PC-3 (cell line): ENCODE measurements around the gene PRKCE. TPM values are rescaled to one million over a fixed set of nuclear protein-coding genes. Genes with fewer than 3 reads are reported as not detected.

Experiments
- ATAC-seq: fragments of 200-7000 bp; cut with Tn5 transposase; 2 replicates; pipeline ENCODE4 v1.9.1; 2020; ENCODE audit warnings: mild to moderate bottlenecking, moderate library complexity
- BruUV-seq: library from RNA; stranded (reverse); fragments of 400-500 nt; replicated peaks from 2 replicates; lab custom pipeline; 2021; lab: Mats Ljungman, UMichigan
- CTCF ChIA-PET: fragments of 300-600 bp; sonication (Branson Sonifier 250); formaldehyde crosslinking; loops from one replicate; lab custom pipeline; 2022; ENCODE audit warnings: antibody characterized with exemption; lab: Charles Lee
- POLR2A ChIA-PET: fragments of 300-600 bp; sonication (Branson Sonifier 250); formaldehyde crosslinking; loops from one replicate; lab custom pipeline; 2022; ENCODE audit warnings: antibody characterized with exemption; ENCODE audit not compliant: unreplicated experiment; lab: Charles Lee
- DNase-seq: peaks from one replicate; pipeline ENCODE4 v3.0.0-alpha.2; 2015
- H2AFZ ChIP-seq: fragments of 300-600 bp; sonication (generic); 2 replicates; pipeline ENCODE4 v1.6.0; 2016; ENCODE audit warnings: antibody characterized with exemption, low read length
- H3F3A ChIP-seq: fragments of 300-600 bp; sonication (generic); one replicate; pipeline ENCODE4 v1.6.0; 2017; ENCODE audit warnings: antibody characterized with exemption, low read length, control low read depth, mild to moderate bottlenecking; ENCODE audit not compliant: unreplicated experiment
- H3K27ac ChIP-seq: fragments of 300-600 bp; sonication (generic); 2 replicates; pipeline ENCODE4 v1.5.1; 2016; ENCODE audit warnings: mild to moderate bottlenecking, low read length
- H3K27me3 ChIP-seq: fragments of 300-600 bp; sonication (generic); 2 replicates; pipeline ENCODE4 v1.6.1; 2016; ENCODE audit warnings: low read length, mixed read lengths
- H3K36me3 ChIP-seq: fragments of 300-600 bp; sonication (generic); 2 replicates; pipeline ENCODE4 v1.6.1; 2016; ENCODE audit warnings: low read depth, mixed run types, low read length, mixed read lengths
- H3K4me1 ChIP-seq: fragments of 300-600 bp; sonication (generic); 2 replicates; pipeline ENCODE4 v1.5.1; 2016; ENCODE audit warnings: low read length; ENCODE audit not compliant: insufficient read depth
- H3K4me2 ChIP-seq: fragments of 300-600 bp; sonication (generic); 2 replicates; pipeline ENCODE4 v1.6.0; 2016; ENCODE audit warnings: low read length
- H3K4me3 ChIP-seq: fragments of 300-600 bp; sonication (generic); 2 replicates; pipeline ENCODE4 v1.5.1; 2016; ENCODE audit warnings: mild to moderate bottlenecking, low read length, mixed read lengths
- H3K79me2 ChIP-seq: fragments of 300-600 bp; sonication (generic); 2 replicates; pipeline ENCODE4 v1.6.1; 2017; ENCODE audit warnings: low read length, mixed read lengths
- H3K9ac ChIP-seq: fragments of 300-600 bp; sonication (generic); 2 replicates; pipeline ENCODE4 v1.6.0; 2016; ENCODE audit warnings: mild to moderate bottlenecking, low read length
- H3K9me2 ChIP-seq: fragments of 300-600 bp; sonication (generic); replicated peaks from 2 replicates; pipeline ENCODE4 v1.6.1; 2016; ENCODE audit warnings: mixed run types, low read length, mixed read lengths
- H3K9me3 ChIP-seq: fragments of 300-600 bp; sonication (generic); 2 replicates; pipeline ENCODE4 v1.6.1; 2016; ENCODE audit warnings: low read length, mixed read lengths
- H4K20me1 ChIP-seq: fragments of 300-600 bp; sonication (generic); 2 replicates; pipeline ENCODE4 v1.6.1; 2016; ENCODE audit warnings: low read length, mixed read lengths
- CTCF ChIP-seq: fragments of 300-600 bp; sonication (generic); conservative IDR thresholded peaks from 2 replicates; pipeline ENCODE4 v1.5.1; 2017; ENCODE audit warnings: antibody characterized with exemption, low read depth, mild to moderate bottlenecking, low read length
- EZH2 ChIP-seq: fragments of 300-600 bp; sonication (generic); IDR thresholded peaks from one replicate; pipeline ENCODE4 v1.6.1; 2017; ENCODE audit warnings: antibody characterized with exemption, mild to moderate bottlenecking, low read length; ENCODE audit not compliant: unreplicated experiment
- EZH2phosphoT487 ChIP-seq: fragments of 300-600 bp; sonication (generic); IDR thresholded peaks from 2 replicates; pipeline ENCODE4 v1.6.1; 2018; ENCODE audit warnings: mild to moderate bottlenecking, antibody characterized with exemption, low read length, borderline replicate concordance
- intact Hi-C: fragments of 100-400 bp; cut with micrococcal nuclease; formaldehyde crosslinking; loops from 2 replicates; pipeline ENCODE4 v1.9.0; 2023
- total RNA-seq: library from RNA; depleted of rRNA; stranded (reverse); fragments of >200 nt; gene quantifications from 2 replicates; pipeline ENCODE4 v1.2.3, GENCODE V29; 2014

The PRKCE gene
- total RNA-seq, 1 experiment from 2014 or later = 7.0 TPM

GRCh38 chr2:45781464-45781811, 130.0 kb downstream of the PRKCE start:
- intact Hi-C loops = no loop called here

GRCh38 chr2:45782436-45782835, 131.0 kb downstream of the PRKCE start:
- no peak for DNase-seq
- POLR2A ChIA-PET = no interaction called here
- Histone ChIP-seq H2AFZ (no peak overlapping the region), H3K79me2 (no peaks in the 10 kb centered on the region), H3K27me3 (no peaks in the 10 kb centered on the region), H3K9me3 (no peaks in the 10 kb centered on the region), H3K27ac (no peak overlapping the region), H3F3A (no peaks in the 10 kb centered on the region), H3K4me2 (no peak overlapping the region), H3K36me3 (no peaks in the 10 kb centered on the region), H3K4me3 (no peak overlapping the region), H3K9ac (no peak overlapping the region), H3K9me2 (no peaks in the 10 kb centered on the region), H3K4me1 (no peaks in the 10 kb centered on the region), H4K20me1 (no peaks in the 10 kb centered on the region)
- no TSS peak for BruUV-seq
- CTCF ChIA-PET = no interaction called here
- ATAC-seq = no peak
- intact Hi-C loops = no loop called here
- TF ChIP-seq CTCF (no peak), EZH2 (no peak), EZH2phosphoT487 (no peak)

More at GRCh38 chr2:45781464-45781811, 130.0 kb downstream of the PRKCE start:
- Histone ChIP-seq H3K27ac (no peak overlapping the region), H3K4me3 (no peak overlapping the region), H3K79me2 (no peaks in the 10 kb centered on the region), H3K9me3 (no peaks in the 10 kb centered on the region), H3K9ac (no peak overlapping the region), H4K20me1 (no peaks in the 10 kb centered on the region), H3F3A (no peaks in the 10 kb centered on the region), H3K36me3 (no peaks in the 10 kb centered on the region), H2AFZ (no peak overlapping the region), H3K9me2 (no peaks in the 10 kb centered on the region), H3K4me2 (no peak overlapping the region), H3K27me3 (no peaks in the 10 kb centered on the region), H3K4me1 (no peaks in the 10 kb centered on the region)
- no peak for ATAC-seq
- BruUV-seq = no TSS peak
- DNase-seq = no peak
- CTCF ChIA-PET = interaction anchor here (0.6 kb wide), 1 partner anchor 67 kb away, joined by 3 read pairs; no protein-coding TSS in a partner anchor
- POLR2A ChIA-PET = no interaction called here
- TF ChIP-seq EZH2 (no peak), EZH2phosphoT487 (no peak), CTCF (no peak)

- Histone ChIP-seq H3F3A (no peaks in the 10 kb centered on the region), H3K27me3 (no peaks in the 10 kb centered on the region), H3K36me3 (no peaks in the 10 kb centered on the region), H3K4me2 (no peak overlapping the region), H3K4me3 (no peak overlapping the region), H3K4me1 (no peaks in the 10 kb centered on the region), H3K9ac (no peak overlapping the region), H3K9me2 (no peaks in the 10 kb centered on the region), H3K9me3 (no peaks in the 10 kb centered on the region), H3K79me2 (no peaks in the 10 kb centered on the region), H2AFZ (no peak overlapping the region), H3K27ac (no peak overlapping the region), H4K20me1 (no peaks in the 10 kb centered on the region)
- intact Hi-C loops = no loop called here
- no TSS peak for BruUV-seq
- POLR2A ChIA-PET = no interaction called here
- DNase-seq (no peak), ATAC-seq (no peak)
- TF ChIP-seq EZH2 = no peak
- no peak for TF ChIP-seq CTCF
- TF ChIP-seq EZH2phosphoT487 = no peak
- CTCF ChIA-PET = no interaction called here
These were observed 131.5 kb downstream of the PRKCE start for GRCh38 chr2:45782986-45783385.
